Activated CD8-positive, alpha-beta memory T cell treated with anti-CD3 and anti-CD28 coated beads, Interleukin-2, amount 50 U/mL, for 4 hours (primary cell): ENCODE measurements around the gene DLG3.
A peak's percentile ranks its signal among the peaks of the same experiment; 100 is the strongest.

Experiments used
- DNase-seq: peaks from one replicate; pipeline ENCODE4 v3.0.0-alpha.2; 2020

The DLG3 gene

DNA sequence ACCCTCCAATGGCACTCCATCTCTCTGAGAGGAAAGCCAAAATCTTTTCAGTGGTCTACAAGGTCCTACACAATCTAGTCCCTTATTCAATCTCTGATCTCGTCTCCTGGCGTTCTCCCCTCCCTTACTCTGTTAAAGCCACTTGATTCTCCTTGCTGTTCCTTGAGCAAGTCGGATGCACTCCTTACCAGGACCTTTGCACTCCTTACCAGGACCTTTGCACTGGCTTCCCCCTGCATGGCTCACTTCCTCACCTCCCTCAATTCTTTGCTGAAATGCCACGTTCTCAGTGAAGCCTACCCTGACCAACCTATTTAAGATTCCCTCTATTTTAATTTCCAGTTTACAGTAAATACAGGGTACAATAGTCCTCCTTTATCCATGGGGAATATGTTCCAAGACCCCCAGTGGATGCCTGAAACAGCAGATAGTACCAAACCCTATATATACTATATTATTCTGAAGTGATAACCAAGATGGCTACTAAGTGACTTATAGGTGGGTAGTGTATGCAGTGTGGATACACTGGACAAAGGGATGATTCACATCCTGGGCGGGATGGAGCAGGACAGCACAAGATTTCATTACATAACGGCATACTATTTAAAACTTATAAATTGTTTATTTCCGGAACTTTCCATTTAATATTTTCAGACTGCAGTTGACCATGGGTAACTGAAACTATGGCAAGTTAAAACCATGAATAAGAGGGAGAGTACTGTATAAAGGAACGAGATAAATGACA lies 6.5 kb upstream of the DLG3 start:
- DNase-seq, result no peak

DNA sequence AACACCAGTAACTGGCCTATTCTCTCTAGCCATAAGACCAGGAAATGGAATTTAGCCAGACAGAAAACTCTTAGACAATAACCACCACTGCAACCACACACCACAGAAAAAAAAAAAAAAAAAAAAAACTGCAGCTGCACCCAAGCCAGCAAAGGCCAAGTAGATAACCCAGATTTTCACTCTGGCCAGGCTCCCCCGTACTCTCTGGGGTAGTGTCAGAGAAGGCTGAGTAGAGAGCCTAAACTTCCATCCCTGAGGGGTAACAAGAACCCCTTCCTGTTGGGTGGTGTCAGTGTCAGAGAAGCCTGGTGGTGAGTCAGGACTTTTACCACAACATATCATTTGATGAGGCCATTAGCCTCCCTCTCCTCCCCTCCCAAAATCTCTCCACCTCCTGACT lies 5.6 kb upstream of the DLG3 start:
- DNase-seq, result no peak

GRCh38 chrX:70442224-70442623 lies 2.4 kb upstream of the DLG3 start:
- no peak for DNase-seq

GRCh38 chrX:70444946-70445656 lies 466 bp downstream of the DLG3 start:
- no peak for DNase-seq

- no peak for DNase-seq
Observed at GRCh38 chrX:70445951-70446350, 1.3 kb downstream of the DLG3 start.

DNA sequence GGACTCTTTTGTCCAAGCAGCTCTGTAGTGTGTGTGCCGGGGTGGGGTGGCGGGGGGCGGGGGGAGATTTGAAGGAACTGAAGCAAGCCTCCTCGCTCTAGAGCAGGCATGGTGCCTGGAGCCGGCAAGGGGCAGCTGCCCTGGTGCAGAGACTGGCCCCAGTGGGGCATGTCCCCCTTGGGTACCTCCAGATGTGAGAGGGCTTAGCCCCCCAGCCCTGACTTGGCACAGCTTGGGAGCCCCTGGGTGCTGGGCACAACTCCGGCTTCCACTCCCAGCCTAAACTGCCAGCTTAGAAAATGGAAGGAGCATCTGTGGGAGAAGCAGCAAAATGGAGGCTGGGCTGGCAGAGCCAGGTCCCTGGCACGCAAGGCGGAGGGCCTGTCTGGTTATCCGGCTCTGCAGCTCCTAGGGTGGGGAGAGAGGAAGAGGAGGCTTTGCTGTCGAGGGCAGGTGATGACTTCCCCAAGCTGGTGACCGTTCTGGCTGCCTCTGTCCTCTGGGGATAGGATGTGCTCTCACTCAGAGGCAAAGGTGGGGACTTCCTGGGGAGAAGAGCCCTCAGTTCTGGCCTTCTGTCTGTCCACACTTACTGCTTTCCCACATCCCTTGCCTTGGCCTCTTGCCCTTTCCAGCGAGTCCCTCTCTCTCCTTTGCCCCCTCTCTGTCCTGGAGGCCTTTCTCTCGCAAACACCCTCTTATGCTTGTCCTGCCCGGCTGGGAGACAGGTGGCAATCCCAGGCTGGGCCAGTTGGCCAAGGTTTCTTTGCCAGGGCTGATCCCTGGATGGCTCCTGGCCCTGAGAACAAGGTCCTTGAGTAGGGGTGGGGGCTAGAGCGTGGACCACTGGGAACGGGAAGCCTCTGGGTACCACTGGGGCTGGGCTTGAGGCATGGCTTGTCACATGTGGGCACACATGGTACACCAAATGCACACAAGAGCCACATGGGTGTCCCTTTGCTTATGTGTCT lies 2.0 kb downstream of the DLG3 start:
- DNase-seq, result no peak

- no peak for DNase-seq
Observed at GRCh38 chrX:70449457-70449966, 4.9 kb downstream of the DLG3 start.

DNA sequence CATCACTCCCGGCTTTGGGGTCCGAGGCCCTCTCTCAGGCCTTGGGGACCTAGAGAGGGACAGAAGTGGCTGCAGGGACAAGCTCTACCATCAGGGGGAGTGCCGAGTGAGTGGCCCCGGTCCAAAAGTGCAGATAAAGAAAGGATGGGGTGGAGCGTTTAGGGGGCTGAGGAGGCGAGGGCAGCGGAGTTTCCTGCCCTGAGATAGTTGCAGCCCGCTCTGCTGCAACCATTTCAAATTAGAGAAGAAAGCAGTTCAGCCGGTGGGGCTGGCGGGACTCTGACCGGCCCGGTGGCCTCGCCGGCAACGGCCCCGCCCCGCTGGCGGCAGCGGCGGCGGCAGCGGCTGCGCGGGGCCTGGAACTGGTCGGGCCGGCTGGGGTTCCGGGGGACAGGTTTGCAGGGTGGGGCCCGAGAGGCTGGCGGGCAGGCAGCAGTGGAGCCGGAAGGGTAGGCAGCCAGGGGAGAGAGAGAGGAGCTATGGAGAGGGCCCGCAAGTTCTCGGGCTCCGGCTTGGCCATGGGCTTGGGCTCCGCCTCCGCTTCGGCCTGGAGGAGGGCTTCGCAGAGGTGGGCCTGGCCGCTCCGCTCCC lies 7.6 kb downstream of the DLG3 start:
- DNase-seq, result peak; percentile 55

GRCh38 chrX:70453024-70453618 lies 8.5 kb downstream of the DLG3 start:
- DNase-seq, result no peak

GRCh38 chrX:70454441-70455365 lies 10.1 kb downstream of the DLG3 start:
- DNase-seq, result peak; percentile 61

DNA sequence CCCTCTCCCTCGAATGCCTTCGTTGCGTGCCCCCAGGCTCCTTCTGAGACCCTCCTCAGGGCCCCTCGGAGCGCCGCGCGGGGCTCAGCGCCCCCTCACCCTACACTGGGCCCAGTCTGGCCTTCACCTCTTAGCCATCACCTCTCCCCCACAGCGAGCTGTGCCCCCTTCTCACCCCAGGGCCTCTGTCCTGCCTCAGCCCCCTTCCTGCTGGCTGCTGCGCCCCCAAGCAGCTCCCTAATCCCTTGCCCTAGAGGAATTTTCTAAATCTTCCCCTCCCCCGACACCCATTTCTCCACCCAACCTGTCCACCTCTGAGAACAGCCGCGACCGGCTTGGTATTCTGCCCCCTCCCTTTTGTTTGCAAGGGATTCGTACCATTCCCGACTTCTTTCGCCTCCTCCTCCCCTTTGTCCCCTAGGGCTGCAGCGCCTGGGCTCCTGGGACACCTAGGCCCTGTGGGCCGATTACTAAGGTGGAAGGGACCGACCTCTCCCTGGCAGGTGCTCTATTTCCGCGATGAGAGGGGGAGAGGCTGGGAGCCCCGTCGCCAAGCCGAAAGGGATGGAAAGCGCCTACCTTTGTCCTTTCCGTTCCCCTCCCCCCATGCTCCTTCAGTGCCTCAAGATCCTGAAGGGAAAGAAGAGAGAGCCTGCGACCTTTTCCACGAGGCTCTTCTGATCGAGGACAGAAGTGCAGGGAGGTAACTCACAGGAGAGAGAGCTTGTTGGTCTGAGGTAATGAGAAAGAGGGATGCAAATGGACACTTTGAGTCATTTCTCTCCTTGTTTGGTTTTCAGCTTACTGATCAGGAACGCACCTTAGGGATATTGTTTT lies 10.9 kb downstream of the DLG3 start:
- no peak for DNase-seq

DNA sequence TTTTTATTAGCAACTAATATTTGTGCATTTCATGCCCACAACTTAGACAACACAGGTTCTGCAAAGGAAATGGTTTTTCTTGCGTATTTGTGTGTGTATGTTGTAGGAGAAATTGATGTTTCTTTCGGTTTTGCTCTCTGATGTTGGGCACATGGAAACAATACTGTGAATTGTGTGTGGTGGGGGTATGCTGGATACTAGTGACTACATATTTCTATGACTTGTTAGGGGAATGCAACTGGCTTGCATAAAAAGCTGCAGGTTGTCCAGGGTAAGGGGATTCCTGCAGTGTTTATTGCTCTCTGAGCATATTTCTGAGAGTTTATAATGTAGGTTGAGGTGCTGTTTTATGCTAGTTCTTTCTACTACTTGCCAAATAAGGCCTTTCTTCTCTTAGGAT lies 11.6 kb downstream of the DLG3 start:
- DNase-seq, result no peak

DNA sequence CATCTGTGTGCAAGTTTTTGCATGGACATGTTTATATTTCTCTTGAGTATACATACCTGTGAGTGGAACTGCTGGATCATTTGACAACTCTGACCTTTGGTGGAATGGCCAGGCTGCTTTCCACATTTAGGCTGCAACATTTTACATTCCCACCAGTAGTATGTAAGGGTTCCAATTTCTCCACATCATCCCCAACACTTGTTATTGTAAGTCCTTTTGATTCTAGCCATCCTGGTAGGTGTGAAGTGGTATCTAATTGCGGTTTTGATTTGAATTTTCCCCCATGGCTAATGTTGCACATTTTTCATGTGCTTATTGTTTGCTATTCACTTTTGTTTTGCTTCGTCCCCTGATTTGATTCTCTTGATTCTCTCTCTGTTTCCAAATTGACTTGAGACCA lies 16.4 kb downstream of the DLG3 start:
- DNase-seq, result no peak

GRCh38 chrX:70464051-70464450 lies 19.4 kb downstream of the DLG3 start:
- no peak for DNase-seq

DNA sequence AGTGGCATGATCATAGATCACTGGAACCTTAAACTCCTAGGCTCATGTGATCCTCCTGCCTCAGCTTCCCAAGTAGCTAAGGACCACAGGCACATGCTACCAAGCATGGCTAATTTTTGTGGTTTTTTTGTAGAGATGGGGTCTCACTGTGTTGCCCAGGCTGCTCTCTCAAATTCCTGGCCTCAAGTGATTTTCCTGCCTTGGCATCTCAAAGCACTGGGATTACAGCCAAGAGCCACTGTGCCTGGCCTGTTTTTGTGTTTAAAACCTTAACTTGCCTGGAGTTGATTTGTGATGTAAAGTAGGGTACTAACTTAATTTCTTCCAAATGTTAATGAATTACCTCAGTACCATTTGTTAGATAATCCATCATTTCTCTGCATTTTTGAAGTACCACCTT lies 22.3 kb downstream of the DLG3 start:
- DNase-seq, result no peak

DNA sequence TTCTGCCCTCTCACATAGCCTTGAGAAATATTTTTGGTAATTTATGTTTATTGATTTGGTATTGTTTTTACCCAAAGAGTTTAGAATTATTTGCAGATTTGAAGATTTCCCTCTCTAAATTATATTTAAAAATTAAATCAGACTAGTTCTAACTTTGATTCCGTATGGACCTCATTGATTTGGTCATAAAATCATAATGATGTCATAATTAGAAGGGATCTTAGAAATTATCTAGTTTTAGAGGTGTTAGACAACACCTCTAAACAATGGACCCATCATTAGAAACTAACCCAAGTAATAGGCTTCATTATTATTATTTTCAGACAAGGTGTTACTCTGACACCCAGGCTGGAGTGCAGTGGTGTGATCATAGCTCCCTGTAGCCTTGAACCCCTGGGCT lies 24.1 kb downstream of the DLG3 start:
- DNase-seq, result no peak

DNA sequence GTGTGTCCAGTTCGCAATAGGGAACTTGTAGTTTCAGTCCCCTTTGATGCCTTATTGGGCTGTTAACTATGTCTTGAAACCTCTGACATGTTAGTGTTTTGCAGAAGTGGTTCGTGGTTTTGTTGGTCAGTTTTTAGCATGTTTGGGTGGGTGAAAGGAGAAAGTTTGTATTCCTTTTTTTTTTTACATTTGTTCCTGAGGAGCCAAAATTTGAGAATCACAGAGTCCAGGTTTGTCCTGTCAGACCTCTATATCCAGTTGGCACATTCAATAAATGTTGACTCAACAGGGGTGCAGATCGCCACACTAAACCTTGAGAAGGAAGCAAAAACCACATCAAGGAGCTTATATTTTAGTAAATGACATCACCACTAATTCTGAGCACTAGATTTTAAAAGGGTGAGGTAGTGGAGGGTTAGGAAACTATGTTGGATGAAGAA lies 26.2 kb downstream of the DLG3 start:
- no peak for DNase-seq

DNA sequence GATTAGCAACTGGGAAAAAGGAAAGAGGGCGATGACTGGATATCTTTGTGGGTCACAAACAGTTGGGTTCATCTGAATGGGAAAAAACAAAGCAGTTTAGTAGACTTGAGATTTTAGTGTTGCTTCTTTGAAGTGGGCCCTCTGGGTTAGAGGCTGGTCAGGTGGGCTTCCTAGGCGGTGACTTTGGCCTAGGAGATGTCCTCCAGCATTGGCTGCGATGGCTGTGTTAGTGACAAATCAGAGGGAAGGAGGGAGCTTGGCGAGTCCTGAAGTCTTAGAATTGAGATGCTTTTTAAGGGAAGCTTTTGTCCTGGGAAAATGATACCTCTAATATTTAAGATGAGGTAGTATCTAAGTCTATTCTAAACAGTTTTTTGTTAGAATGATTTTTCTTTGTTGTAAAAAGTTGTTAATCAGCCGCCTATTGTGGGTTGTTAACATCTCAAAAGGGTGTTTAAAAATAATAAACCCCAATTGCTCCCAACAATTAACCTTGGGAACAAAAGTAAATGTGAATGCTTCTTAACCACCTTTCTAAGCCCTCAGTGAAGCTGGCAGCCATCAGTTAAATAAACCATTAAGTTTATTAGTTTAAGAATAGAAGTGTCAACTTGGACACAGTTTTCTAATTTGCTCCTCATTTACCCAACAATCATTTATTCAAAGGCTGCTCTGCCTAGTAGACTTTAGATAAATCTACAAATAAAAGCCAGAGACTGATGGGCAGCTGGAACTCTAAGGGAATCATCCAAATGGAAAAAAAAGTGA lies 31.7 kb downstream of the DLG3 start:
- no peak for DNase-seq

DNA sequence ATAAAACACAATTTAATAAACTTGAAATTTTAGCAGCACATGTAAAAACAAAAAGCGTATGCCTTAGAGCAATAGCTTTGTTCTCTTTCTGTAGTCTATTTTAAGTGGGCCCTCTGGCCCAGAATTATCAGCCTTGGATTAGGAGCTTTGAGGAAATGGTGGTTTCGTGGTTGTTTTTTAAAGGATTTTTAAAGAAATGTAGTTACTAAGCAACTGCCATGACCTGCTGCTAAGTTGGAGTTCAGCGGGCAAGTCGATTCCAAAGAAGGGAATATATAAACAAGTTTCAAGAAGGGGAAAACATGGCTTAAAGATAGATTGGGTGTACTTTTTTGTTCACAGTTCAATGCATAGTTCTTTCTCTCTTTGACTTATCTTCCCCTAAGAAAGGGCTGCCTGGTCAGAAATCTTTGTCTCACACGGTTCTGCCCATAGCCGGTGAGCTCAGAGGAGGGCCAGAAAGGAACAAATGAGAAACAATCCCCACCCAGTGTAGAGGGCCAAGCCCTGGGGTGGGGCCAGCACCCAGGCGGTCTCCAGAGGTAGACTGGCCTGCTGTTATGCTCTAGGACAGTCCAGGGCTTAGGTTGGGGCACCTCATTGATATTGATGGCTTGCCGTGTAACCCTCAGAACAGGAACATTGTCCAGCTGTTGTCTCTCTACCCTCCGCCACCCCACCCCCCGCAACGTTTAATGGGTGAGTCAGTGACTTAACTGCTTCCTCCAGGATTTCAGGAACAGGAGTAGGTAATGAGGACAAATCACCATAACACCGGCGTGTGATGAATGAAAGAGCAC lies 32.5 kb downstream of the DLG3 start:
- no peak for DNase-seq
